Panc1 (cell line): ENCODE data around the gene BABAM2. TPM values are rescaled to one million over a fixed set of nuclear protein-coding genes. Genes with fewer than 3 reads are reported as not detected.

Experiments used
- ATAC-seq: fragments of 200-7000 bp; cut with Tn5 transposase; 2 replicates; pipeline ENCODE4 v1.9.1; 2020; ENCODE audit warnings: mild to moderate bottlenecking, moderate library complexity
- BruUV-seq: library from RNA; stranded (reverse); fragments of 400-500 nt; replicated peaks from 2 replicates; lab custom pipeline; 2021; lab: Mats Ljungman, UMichigan
- CTCF ChIA-PET: fragments of 300-600 bp; sonication (Branson Sonifier 250); formaldehyde crosslinking; loops from one replicate; lab custom pipeline; 2022; ENCODE audit warnings: antibody characterized with exemption; lab: Charles Lee
- POLR2A ChIA-PET: fragments of 300-600 bp; sonication (Branson Sonifier 250); formaldehyde crosslinking; loops from one replicate; lab custom pipeline; 2022; ENCODE audit warnings: antibody characterized with exemption; lab: Charles Lee
- DNase-seq: peaks from one replicate; pipeline ENCODE4 v3.0.0-alpha.2; 2010; ENCODE audit warnings: low read depth, low spot score
- H3K27ac ChIP-seq: 2 replicates; pipeline ENCODE4 v1.5.1; 2011; ENCODE audit warnings: mild to moderate bottlenecking, low read length, inconsistent platforms
- H3K27me3 ChIP-seq: fragments of 200-500 bp; sonication (Bioruptor generic); 2 replicates; pipeline ENCODE4 v1.6.0; 2014; ENCODE audit warnings: low read length, inconsistent platforms; ENCODE audit not compliant: control insufficient read depth, insufficient read depth
- H3K36me3 ChIP-seq: fragments of 200-500 bp; sonication (Bioruptor generic); 2 replicates; pipeline ENCODE4 v1.5.1; 2014; ENCODE audit warnings: inconsistent platforms, mild to moderate bottlenecking, low read length, moderate library complexity; ENCODE audit not compliant: control insufficient read depth, insufficient read depth
- H3K4me1 ChIP-seq: 2 replicates; pipeline ENCODE4 v1.5.1; 2011; ENCODE audit warnings: inconsistent platforms, mild to moderate bottlenecking, low read length, moderate library complexity; ENCODE audit not compliant: control insufficient read depth, insufficient read depth
- H3K4me3 ChIP-seq, 2 experiments: 2 replicates each; pipeline ENCODE4 v1.5.1; 2011 to 2012; ENCODE audit warnings: low read depth in 2 of 2, low read length in 2 of 2, mild to moderate bottlenecking in 2 of 2, inconsistent platforms in 1 of 2, moderate library complexity in 1 of 2
- H3K9me3 ChIP-seq: fragments of 200-500 bp; sonication (Bioruptor generic); 2 replicates; pipeline ENCODE4 v1.5.1; 2014; ENCODE audit warnings: low read depth, mild to moderate bottlenecking, inconsistent platforms, low read length, moderate library complexity; ENCODE audit not compliant: control insufficient read depth, insufficient read depth
- POLR2AphosphoS5 ChIP-seq: IDR thresholded peaks from 2 replicates; pipeline ENCODE4 v1.6.1; 2012; ENCODE audit warnings: mild to moderate bottlenecking, low read depth, low read length, moderate library complexity
- SIN3A ChIP-seq: IDR thresholded peaks from 2 replicates; pipeline ENCODE4 v1.6.1; 2012; ENCODE audit warnings: low read depth, mild to moderate bottlenecking, low read length, moderate library complexity, borderline replicate concordance; ENCODE audit not compliant: insufficient read depth
- TCF7L2 ChIP-seq: IDR thresholded peaks from 2 replicates; pipeline ENCODE4 v1.6.1; 2011; ENCODE audit warnings: mild to moderate bottlenecking, low read depth, low read length, inconsistent platforms
- in situ Hi-C: cut with HindIII; loops from 2 replicates; pipeline ENCODE4 v1.10.0; 2016; ENCODE audit warnings: low sequenced_read_pairs, low pct_unique_long_range_greater_than_20kb
- intact Hi-C: fragments of 100-400 bp; cut with micrococcal nuclease; formaldehyde crosslinking; loops from one replicate; pipeline ENCODE4 v1.10.0; 2022; ENCODE audit not compliant: unreplicated experiment
- total RNA-seq: library from RNA; stranded (reverse); gene quantifications from one replicate; pipeline ENCODE4 v1.2.1, GENCODE V29; 2021; ENCODE audit not compliant: unreplicated experiment
- TF ChIP-seq, protein P1 (sequence below), 2 experiments: IDR thresholded peaks; 2 replicates each; pipeline ENCODE4 v1.6.1; 2011 to 2012; ENCODE audit warnings: low read depth in 2 of 2, control low read depth in 1 of 2, low read length in 1 of 2, mild to moderate bottlenecking in 1 of 2, moderate library complexity in 1 of 2; ENCODE audit not compliant: insufficient read depth in 1 of 2
- TF ChIP-seq, protein P2 (sequence below): fragments of 450-650 bp; IDR thresholded peaks from 2 replicates; pipeline ENCODE4 v1.5.1; 2017; ENCODE audit warnings: mild to moderate bottlenecking

Gene BABAM2
- total RNA-seq, 1 experiment from 2014 or later: 31.2 TPM

DNA sequence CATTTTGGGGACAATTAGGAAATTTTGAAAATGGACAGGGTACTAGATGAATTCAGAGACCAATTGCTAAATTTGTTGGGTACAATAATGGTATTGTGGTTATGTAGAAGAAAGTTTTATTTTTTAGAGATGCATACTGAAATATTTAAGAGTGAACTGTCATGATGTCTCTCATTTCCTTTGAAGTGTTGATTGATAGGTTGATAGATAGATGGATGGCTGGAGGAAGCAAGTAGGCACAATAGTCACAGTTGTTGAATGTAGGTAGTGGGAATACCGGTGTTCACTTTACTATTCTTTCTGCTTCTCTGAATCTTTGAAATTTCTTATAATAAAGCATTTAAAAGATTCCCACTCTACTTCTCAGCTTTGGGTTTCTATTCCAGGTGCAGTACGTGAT, 350.4 kb downstream of the BABAM2 start:
- Histone ChIP-seq H3K4me1 (no peaks in the 10 kb centered on the region), H3K27me3 (no peaks in the 10 kb centered on the region), H3K27ac (no peak overlapping the region), H3K36me3 (no peaks in the 10 kb centered on the region), H3K9me3 (no peaks in the 10 kb centered on the region), H3K4me3 (no peak overlapping the region)
- in situ Hi-C loops (no loop called here), intact Hi-C loops (no loop called here)
- no peak for DNase-seq
- ChIA-PET POLR2A (no interaction called here), CTCF (no interaction called here)
- TF ChIP-seq, protein P1, sequence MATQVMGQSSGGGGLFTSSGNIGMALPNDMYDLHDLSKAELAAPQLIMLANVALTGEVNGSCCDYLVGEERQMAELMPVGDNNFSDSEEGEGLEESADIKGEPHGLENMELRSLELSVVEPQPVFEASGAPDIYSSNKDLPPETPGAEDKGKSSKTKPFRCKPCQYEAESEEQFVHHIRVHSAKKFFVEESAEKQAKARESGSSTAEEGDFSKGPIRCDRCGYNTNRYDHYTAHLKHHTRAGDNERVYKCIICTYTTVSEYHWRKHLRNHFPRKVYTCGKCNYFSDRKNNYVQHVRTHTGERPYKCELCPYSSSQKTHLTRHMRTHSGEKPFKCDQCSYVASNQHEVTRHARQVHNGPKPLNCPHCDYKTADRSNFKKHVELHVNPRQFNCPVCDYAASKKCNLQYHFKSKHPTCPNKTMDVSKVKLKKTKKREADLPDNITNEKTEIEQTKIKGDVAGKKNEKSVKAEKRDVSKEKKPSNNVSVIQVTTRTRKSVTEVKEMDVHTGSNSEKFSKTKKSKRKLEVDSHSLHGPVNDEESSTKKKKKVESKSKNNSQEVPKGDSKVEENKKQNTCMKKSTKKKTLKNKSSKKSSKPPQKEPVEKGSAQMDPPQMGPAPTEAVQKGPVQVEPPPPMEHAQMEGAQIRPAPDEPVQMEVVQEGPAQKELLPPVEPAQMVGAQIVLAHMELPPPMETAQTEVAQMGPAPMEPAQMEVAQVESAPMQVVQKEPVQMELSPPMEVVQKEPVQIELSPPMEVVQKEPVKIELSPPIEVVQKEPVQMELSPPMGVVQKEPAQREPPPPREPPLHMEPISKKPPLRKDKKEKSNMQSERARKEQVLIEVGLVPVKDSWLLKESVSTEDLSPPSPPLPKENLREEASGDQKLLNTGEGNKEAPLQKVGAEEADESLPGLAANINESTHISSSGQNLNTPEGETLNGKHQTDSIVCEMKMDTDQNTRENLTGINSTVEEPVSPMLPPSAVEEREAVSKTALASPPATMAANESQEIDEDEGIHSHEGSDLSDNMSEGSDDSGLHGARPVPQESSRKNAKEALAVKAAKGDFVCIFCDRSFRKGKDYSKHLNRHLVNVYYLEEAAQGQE (IDR thresholded peaks at IDR 0.05; ENCODE audit: insufficient read depth in 1 of 2, low read depth in 2 of 2, low read length in 1 of 2): no peak
- no peak for TF ChIP-seq POLR2AphosphoS5
- TF ChIP-seq SIN3A: no peak
- TF ChIP-seq, protein P2, sequence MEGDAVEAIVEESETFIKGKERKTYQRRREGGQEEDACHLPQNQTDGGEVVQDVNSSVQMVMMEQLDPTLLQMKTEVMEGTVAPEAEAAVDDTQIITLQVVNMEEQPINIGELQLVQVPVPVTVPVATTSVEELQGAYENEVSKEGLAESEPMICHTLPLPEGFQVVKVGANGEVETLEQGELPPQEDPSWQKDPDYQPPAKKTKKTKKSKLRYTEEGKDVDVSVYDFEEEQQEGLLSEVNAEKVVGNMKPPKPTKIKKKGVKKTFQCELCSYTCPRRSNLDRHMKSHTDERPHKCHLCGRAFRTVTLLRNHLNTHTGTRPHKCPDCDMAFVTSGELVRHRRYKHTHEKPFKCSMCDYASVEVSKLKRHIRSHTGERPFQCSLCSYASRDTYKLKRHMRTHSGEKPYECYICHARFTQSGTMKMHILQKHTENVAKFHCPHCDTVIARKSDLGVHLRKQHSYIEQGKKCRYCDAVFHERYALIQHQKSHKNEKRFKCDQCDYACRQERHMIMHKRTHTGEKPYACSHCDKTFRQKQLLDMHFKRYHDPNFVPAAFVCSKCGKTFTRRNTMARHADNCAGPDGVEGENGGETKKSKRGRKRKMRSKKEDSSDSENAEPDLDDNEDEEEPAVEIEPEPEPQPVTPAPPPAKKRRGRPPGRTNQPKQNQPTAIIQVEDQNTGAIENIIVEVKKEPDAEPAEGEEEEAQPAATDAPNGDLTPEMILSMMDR: no peak
- TF ChIP-seq TCF7L2: no peak
- ATAC-seq: no peak
- no TSS peak for BruUV-seq

DNA sequence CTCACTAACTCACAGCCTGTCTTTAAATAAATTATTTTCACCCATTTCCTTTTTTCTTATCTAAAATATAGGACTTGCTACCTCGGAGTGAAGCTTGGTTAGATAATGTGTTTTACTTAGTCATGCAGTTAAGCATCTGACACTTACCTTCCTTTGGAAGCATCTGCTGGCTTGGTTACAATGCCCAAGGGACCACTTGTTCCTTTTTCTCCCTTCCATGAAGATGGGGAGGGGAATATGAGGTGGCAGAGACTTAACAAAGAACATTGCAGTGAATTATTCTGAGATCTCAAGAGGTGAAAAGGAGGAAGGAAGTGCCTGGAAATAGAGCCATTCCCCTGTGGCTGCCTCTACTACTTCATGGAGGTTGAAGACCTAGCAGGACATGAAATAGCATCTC, 356.8 kb downstream of the BABAM2 start:
- Histone ChIP-seq H3K9me3 (no peaks in the 10 kb centered on the region), H3K27ac (no peak overlapping the region), H3K27me3 (no peaks in the 10 kb centered on the region), H3K4me3 (no peak overlapping the region), H3K36me3 (no peaks in the 10 kb centered on the region), H3K4me1 (no peaks in the 10 kb centered on the region)
- no peak for ATAC-seq
- intact Hi-C loops (no loop called here), in situ Hi-C loops (no loop called here)
- no peak for TF ChIP-seq POLR2AphosphoS5
- no peak for TF ChIP-seq TCF7L2
- no peak for TF ChIP-seq SIN3A
- TF ChIP-seq, protein P2: no peak
- TF ChIP-seq, protein P1 (IDR thresholded peaks at IDR 0.05; ENCODE audit: insufficient read depth in 1 of 2, low read depth in 2 of 2, low read length in 1 of 2): no peak
- no TSS peak for BruUV-seq
- no peak for DNase-seq
- POLR2A ChIA-PET: interaction anchor here (0.6 kb wide), 1 partner anchor 494 kb away, joined by 4 read pairs; no protein-coding TSS in a partner anchor
- CTCF ChIA-PET: no interaction called here
